Thyroid gland (tissue), 4 donors: ENCODE results near the gene PTGES3L.

ENCODE experiments used
- POLR2A ChIP-seq, 2 donors: fragments of 450-650 bp; IDR thresholded peaks; one replicate each; pipeline ENCODE4 v1.6.1; 2017; ENCODE audit warnings: antibody characterized with exemption in 2 of 2, mild to moderate bottlenecking in 2 of 2, moderate library complexity in 1 of 2
- TF ChIP-seq, protein P1 (sequence below), 6 experiments: fragments of 200-600 bp in 3 of 6; fragments of 450-650 bp in 3 of 6; sonication (generic) in 3 of 6; IDR thresholded peaks; one replicate each; pipeline ENCODE4 v1.5.1; 2016 to 2019; ENCODE audit warnings: antibody characterized with exemption in 6 of 6, mild to moderate bottlenecking in 2 of 6, inconsistent platforms in 1 of 6, moderate library complexity in 1 of 6

DNA sequence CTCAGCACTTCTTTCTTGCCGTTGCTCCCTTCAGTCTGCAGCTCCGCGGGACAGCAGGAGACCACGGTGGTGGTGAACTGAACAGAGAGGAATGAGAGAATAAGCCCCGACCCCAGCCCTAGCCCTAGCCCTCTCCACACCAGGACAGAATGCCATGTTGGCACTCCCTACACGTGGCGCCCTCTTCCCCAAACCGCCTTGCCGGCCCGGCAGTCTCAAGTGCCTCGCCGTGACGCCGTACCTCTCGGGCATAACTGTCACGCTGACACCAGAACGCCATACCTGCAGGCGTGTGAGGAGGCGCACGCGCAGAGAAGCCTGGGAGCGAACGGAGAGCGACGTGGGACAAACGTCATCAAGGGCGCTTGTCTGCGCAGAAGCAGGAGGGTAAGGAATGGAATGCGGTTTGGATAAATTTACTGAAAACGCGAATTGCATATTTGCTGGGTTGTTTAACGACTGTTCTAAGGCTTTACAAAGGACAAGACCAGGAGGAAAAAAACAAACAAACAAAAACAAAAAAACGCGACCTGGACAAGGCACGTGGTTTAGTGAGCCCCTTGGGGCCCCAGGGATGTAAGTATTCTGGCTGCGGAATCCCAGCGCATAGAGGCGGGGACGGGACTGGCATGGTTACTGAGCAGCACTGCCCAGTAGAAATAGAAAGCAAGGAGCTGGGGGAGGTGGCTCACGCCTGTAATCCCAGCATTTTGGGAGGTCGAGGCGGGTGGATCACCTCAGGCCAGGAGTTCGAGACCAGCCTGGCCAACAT, 15.5 kb downstream of the PTGES3L start, which contains the start of gene AARSD1:
- TF ChIP-seq, protein P1, sequence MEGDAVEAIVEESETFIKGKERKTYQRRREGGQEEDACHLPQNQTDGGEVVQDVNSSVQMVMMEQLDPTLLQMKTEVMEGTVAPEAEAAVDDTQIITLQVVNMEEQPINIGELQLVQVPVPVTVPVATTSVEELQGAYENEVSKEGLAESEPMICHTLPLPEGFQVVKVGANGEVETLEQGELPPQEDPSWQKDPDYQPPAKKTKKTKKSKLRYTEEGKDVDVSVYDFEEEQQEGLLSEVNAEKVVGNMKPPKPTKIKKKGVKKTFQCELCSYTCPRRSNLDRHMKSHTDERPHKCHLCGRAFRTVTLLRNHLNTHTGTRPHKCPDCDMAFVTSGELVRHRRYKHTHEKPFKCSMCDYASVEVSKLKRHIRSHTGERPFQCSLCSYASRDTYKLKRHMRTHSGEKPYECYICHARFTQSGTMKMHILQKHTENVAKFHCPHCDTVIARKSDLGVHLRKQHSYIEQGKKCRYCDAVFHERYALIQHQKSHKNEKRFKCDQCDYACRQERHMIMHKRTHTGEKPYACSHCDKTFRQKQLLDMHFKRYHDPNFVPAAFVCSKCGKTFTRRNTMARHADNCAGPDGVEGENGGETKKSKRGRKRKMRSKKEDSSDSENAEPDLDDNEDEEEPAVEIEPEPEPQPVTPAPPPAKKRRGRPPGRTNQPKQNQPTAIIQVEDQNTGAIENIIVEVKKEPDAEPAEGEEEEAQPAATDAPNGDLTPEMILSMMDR (IDR thresholded peaks at IDR 0.05) = peak in 1 of 6 experiments; percentile 25
- TF ChIP-seq POLR2A (IDR thresholded peaks at IDR 0.05) = peak; percentile 33 to 80
